Measurements from ENCODE around the gene STAB1. TPM values are rescaled to one million over a fixed set of nuclear protein-coding genes. Genes with fewer than 3 reads are reported as not detected.

The STAB1 gene
- total RNA-seq, 1 donor from 2014 or later, result 0.46 TPM

DNA sequence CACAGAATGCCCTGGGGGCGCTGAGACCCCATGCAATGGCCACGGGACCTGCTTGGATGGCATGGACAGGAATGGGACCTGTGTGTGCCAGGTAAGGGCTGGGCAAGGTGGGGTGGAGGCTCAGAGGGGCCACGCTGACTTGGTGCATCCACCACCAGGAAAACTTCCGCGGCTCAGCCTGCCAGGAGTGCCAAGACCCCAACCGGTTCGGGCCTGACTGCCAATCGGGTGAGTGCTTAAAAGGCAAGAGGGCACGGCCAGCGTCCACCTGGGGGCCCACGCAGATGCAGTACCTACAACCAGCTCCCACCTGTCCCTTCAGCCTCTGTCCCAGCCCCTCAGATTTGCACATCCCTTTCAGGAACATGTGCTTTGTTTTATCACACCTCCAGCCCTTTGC, 6.9 kb downstream of the STAB1 start:
- Mint-ChIP-seq H3K4me1 (ENCODE audit: low read depth) (peaks cover 1% of the 10 kb centered on the region), H3K36me3 (ENCODE audit: insufficient read depth) (no peaks in the 10 kb centered on the region), H3K9me3 (ENCODE audit: low read depth) (no peaks in the 10 kb centered on the region), H3K27ac (no peak overlapping the region), H3K27me3 (no peaks in the 10 kb centered on the region), H3K4me3 (ENCODE audit: low read depth) (no peak overlapping the region)
- DNase-seq (ENCODE audit: low spot score, unreplicated experiment), result no peak
- TF ChIP-seq, protein P1, sequence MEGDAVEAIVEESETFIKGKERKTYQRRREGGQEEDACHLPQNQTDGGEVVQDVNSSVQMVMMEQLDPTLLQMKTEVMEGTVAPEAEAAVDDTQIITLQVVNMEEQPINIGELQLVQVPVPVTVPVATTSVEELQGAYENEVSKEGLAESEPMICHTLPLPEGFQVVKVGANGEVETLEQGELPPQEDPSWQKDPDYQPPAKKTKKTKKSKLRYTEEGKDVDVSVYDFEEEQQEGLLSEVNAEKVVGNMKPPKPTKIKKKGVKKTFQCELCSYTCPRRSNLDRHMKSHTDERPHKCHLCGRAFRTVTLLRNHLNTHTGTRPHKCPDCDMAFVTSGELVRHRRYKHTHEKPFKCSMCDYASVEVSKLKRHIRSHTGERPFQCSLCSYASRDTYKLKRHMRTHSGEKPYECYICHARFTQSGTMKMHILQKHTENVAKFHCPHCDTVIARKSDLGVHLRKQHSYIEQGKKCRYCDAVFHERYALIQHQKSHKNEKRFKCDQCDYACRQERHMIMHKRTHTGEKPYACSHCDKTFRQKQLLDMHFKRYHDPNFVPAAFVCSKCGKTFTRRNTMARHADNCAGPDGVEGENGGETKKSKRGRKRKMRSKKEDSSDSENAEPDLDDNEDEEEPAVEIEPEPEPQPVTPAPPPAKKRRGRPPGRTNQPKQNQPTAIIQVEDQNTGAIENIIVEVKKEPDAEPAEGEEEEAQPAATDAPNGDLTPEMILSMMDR (IDR thresholded peaks at IDR 0.05; ENCODE audit: unreplicated experiment), result no peak

DNA sequence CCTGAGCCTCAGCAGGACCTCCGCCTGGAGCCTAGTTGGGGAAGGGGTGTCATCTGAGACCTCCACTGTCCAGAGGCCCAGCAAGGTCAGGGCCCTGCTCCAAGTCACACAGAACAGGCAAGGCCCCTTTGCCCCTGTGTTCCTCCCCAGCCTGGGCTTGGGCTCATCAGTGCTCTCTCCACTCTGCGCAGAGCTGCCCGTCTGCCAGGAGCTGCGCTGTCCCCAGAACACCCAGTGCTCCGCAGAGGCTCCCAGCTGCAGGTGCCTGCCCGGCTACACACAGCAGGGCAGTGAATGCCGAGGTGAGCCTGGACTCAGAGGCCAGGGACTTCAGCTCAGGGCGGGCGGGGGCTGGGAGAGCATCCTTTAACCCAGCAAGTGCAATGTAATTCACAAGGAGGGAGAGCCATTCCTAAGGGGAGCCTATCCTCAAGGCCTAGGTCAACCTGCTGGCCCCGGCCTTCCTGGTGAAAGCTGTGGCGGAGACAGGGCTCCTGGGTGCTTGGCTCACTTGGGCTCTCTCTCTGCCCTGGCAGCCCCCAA, 7.7 kb downstream of the STAB1 start:
- H3K9me3 Mint-ChIP-seq (ENCODE audit: low read depth), result no peaks in the 10 kb centered on the region
- H3K27me3 Mint-ChIP-seq, result peaks cover 3% of the 10 kb centered on the region
- H3K4me1 Mint-ChIP-seq (ENCODE audit: low read depth), result peaks cover 1% of the 10 kb centered on the region

DNA sequence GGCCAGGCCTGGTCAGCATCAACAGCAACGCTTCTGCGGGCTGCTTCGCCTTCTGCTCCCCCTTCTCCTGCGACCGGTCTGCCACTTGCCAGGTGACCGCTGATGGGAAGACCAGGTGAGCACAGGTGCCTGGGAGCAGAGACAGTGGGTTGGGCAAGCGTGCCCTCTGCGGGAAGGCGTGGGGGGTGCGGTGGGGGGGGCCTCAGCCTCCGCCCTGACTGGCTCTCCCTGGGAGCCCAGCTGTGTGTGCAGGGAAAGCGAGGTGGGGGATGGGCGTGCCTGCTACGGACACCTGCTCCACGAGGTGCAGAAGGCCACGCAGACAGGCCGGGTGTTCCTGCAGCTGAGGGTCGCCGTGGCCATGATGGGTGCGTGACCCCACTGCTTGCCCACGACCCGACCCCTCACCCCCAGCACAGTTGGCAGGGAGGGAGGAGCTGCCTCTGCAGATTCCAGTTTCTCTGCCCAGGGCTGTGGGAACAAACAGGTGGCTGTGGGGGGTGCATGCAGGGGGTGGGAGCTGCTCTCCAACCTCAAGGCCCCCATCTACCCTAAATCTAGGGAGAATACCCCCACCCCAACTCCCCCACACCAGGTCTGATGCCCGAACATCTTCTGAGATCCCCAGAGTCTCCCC, 8.8 kb downstream of the STAB1 start:
- Mint-ChIP-seq H3K27ac (no peak overlapping the region), H3K9me3 (ENCODE audit: low read depth) (no peaks in the 10 kb centered on the region), H3K4me3 (ENCODE audit: low read depth) (no peak overlapping the region), H3K36me3 (ENCODE audit: insufficient read depth) (no peaks in the 10 kb centered on the region), H3K27me3 (peaks cover 3% of the 10 kb centered on the region), H3K4me1 (ENCODE audit: low read depth) (peaks cover 1% of the 10 kb centered on the region)
- TF ChIP-seq, protein P1 (IDR thresholded peaks at IDR 0.05; ENCODE audit: unreplicated experiment), result no peak
- DNase-seq (ENCODE audit: low spot score, unreplicated experiment), result no peak

More for the DNA sequence above, 7.7 kb downstream of the STAB1 start:
- H3K36me3 Mint-ChIP-seq (ENCODE audit: insufficient read depth), result no peaks in the 10 kb centered on the region
- DNase-seq (ENCODE audit: low spot score, unreplicated experiment), result no peak
- no peak overlapping the region for H3K4me3 Mint-ChIP-seq (ENCODE audit: low read depth)
- TF ChIP-seq, protein P1 (IDR thresholded peaks at IDR 0.05; ENCODE audit: unreplicated experiment), result no peak
- no peak overlapping the region for H3K27ac Mint-ChIP-seq

DNA sequence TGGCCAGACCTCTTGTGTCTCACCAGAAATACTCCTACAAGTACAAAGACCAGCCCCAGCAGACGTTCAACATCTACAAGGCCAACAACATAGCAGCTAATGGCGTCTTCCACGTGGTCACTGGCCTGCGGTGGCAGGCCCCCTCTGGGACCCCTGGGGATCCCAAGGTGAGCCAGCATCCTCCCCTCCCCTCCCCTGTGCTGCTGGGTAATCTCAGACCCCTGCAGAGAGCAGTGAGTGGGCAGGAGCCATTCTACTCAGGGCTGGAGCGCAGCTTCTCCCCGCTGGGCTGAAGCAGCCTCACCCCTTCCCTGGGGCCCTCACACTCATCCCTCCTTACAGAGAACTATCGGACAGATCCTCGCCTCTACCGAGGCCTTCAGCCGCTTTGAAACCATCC, 9.8 kb downstream of the STAB1 start:
- no peak for DNase-seq (ENCODE audit: low spot score, unreplicated experiment)
- no peaks in the 10 kb centered on the region for H3K9me3 Mint-ChIP-seq (ENCODE audit: low read depth)
- H3K4me3 Mint-ChIP-seq (ENCODE audit: low read depth), result no peak overlapping the region
- H3K4me1 Mint-ChIP-seq (ENCODE audit: low read depth), result peaks cover 1% of the 10 kb centered on the region
- no peak overlapping the region for H3K27ac Mint-ChIP-seq
- peaks cover 3% of the 10 kb centered on the region for H3K27me3 Mint-ChIP-seq
- TF ChIP-seq, protein P1 (IDR thresholded peaks at IDR 0.05; ENCODE audit: unreplicated experiment), result no peak
- H3K36me3 Mint-ChIP-seq (ENCODE audit: insufficient read depth), result no peaks in the 10 kb centered on the region

DNA sequence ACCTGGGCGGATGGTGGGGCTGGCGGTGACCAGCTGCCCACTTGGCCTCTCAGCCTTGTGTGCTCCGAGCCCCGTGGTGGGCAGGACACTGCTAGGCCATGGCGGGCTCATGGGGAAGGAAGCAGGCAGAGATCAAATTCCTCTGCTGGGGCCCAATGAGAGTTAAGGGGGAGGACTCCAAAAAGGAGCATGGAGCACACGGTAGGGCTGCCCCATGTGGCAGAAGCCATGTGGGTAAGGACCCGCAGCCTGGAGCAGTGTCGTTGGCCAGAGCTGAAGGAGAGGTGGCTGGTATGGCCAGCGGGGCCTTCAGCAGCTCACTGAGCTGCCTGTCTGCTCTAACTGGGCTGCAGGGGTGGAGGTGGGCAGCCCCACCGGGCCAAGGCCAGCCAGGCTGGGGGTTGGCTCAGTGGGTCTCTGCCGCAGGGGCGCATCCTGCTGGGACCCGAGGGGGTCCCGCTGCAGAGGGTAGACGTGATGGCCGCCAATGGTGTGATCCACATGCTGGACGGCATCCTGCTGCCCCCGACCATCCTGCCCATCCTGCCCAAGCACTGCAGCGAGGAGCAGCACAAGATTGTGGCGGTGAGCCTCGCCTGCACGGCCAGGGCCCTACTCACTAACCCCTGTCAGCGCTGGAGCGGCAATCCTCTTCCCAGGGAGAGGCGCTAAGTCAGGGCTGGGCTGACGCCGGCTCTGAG, 11.3 kb downstream of the STAB1 start:
- TF ChIP-seq, protein P1 (IDR thresholded peaks at IDR 0.05; ENCODE audit: unreplicated experiment), result no peak
- Mint-ChIP-seq H3K27me3 (peaks cover 3% of the 10 kb centered on the region), H3K27ac (no peak overlapping the region)

More for the DNA sequence above, 11.3 kb downstream of the STAB1 start:
- Mint-ChIP-seq H3K36me3 (ENCODE audit: insufficient read depth) (no peaks in the 10 kb centered on the region), H3K4me1 (ENCODE audit: low read depth) (peaks cover 1% of the 10 kb centered on the region), H3K4me3 (ENCODE audit: low read depth) (no peak overlapping the region), H3K9me3 (ENCODE audit: low read depth) (no peaks in the 10 kb centered on the region)
- DNase-seq (ENCODE audit: low spot score, unreplicated experiment), result no peak
